Panc1 (cell line): ENCODE measurements around the gene TPRG1L. TPM values are rescaled to one million over a fixed set of nuclear protein-coding genes. Genes with fewer than 3 reads are reported as not detected.
A peak's percentile ranks its signal among the peaks of the same experiment; 100 is the strongest.

ENCODE experiments used
- ATAC-seq: fragments of 200-7000 bp; cut with Tn5 transposase; 2 replicates; pipeline ENCODE4 v1.9.1; 2020; ENCODE audit warnings: mild to moderate bottlenecking, moderate library complexity
- BruUV-seq: library from RNA; stranded (reverse); fragments of 400-500 nt; replicated peaks from 2 replicates; lab custom pipeline; 2021; lab: Mats Ljungman, UMichigan
- CTCF ChIA-PET: fragments of 300-600 bp; sonication (Branson Sonifier 250); formaldehyde crosslinking; loops from one replicate; lab custom pipeline; 2022; ENCODE audit warnings: antibody characterized with exemption; lab: Charles Lee
- POLR2A ChIA-PET: fragments of 300-600 bp; sonication (Branson Sonifier 250); formaldehyde crosslinking; loops from one replicate; lab custom pipeline; 2022; ENCODE audit warnings: antibody characterized with exemption; lab: Charles Lee
- DNase-seq: peaks from one replicate; pipeline ENCODE4 v3.0.0-alpha.2; 2010; ENCODE audit warnings: low read depth, low spot score
- H3K27ac ChIP-seq: 2 replicates; pipeline ENCODE4 v1.5.1; 2011; ENCODE audit warnings: mild to moderate bottlenecking, low read length, inconsistent platforms
- H3K27me3 ChIP-seq: fragments of 200-500 bp; sonication (Bioruptor generic); 2 replicates; pipeline ENCODE4 v1.6.0; 2014; ENCODE audit warnings: low read length, inconsistent platforms; ENCODE audit not compliant: control insufficient read depth, insufficient read depth
- H3K36me3 ChIP-seq: fragments of 200-500 bp; sonication (Bioruptor generic); 2 replicates; pipeline ENCODE4 v1.5.1; 2014; ENCODE audit warnings: inconsistent platforms, mild to moderate bottlenecking, low read length, moderate library complexity; ENCODE audit not compliant: control insufficient read depth, insufficient read depth
- H3K4me1 ChIP-seq: 2 replicates; pipeline ENCODE4 v1.5.1; 2011; ENCODE audit warnings: inconsistent platforms, mild to moderate bottlenecking, low read length, moderate library complexity; ENCODE audit not compliant: control insufficient read depth, insufficient read depth
- H3K4me3 ChIP-seq, 2 experiments: 2 replicates each; pipeline ENCODE4 v1.5.1; 2011 to 2012; ENCODE audit warnings: low read depth in 2 of 2, low read length in 2 of 2, mild to moderate bottlenecking in 2 of 2, inconsistent platforms in 1 of 2, moderate library complexity in 1 of 2
- H3K9me3 ChIP-seq: fragments of 200-500 bp; sonication (Bioruptor generic); 2 replicates; pipeline ENCODE4 v1.5.1; 2014; ENCODE audit warnings: low read depth, mild to moderate bottlenecking, inconsistent platforms, low read length, moderate library complexity; ENCODE audit not compliant: control insufficient read depth, insufficient read depth
- CTCF ChIP-seq: fragments of 450-650 bp; IDR thresholded peaks from 2 replicates; pipeline ENCODE4 v1.5.1; 2017; ENCODE audit warnings: mild to moderate bottlenecking
- POLR2AphosphoS5 ChIP-seq: IDR thresholded peaks from 2 replicates; pipeline ENCODE4 v1.6.1; 2012; ENCODE audit warnings: mild to moderate bottlenecking, low read depth, low read length, moderate library complexity
- REST ChIP-seq, 2 experiments: IDR thresholded peaks; 2 replicates each; pipeline ENCODE4 v1.6.1; 2011 to 2012; ENCODE audit warnings: low read depth in 2 of 2, control low read depth in 1 of 2, low read length in 1 of 2, mild to moderate bottlenecking in 1 of 2, moderate library complexity in 1 of 2; ENCODE audit not compliant: insufficient read depth in 1 of 2
- SIN3A ChIP-seq: IDR thresholded peaks from 2 replicates; pipeline ENCODE4 v1.6.1; 2012; ENCODE audit warnings: low read depth, mild to moderate bottlenecking, low read length, moderate library complexity, borderline replicate concordance; ENCODE audit not compliant: insufficient read depth
- TCF7L2 ChIP-seq: IDR thresholded peaks from 2 replicates; pipeline ENCODE4 v1.6.1; 2011; ENCODE audit warnings: mild to moderate bottlenecking, low read depth, low read length, inconsistent platforms
- in situ Hi-C: cut with HindIII; loops from 2 replicates; pipeline ENCODE4 v1.10.0; 2016; ENCODE audit warnings: low sequenced_read_pairs, low pct_unique_long_range_greater_than_20kb
- intact Hi-C: fragments of 100-400 bp; cut with micrococcal nuclease; formaldehyde crosslinking; loops from one replicate; pipeline ENCODE4 v1.10.0; 2022; ENCODE audit not compliant: unreplicated experiment
- total RNA-seq: library from RNA; stranded (reverse); gene quantifications from one replicate; pipeline ENCODE4 v1.2.1, GENCODE V29; 2021; ENCODE audit not compliant: unreplicated experiment

The TPRG1L gene
- total RNA-seq, 1 experiment from 2014 or later, result 57.5 TPM

GRCh38 chr1:3653286-3653618, 28.4 kb downstream of the TPRG1L start:
- no peaks in the 10 kb centered on the region for H3K9me3 ChIP-seq
- no peak overlapping the region for H3K27ac ChIP-seq
- POLR2A ChIA-PET, result no interaction called here
- CTCF ChIA-PET, result interaction anchor here (1.4 kb wide), 1 partner anchor 43 kb away, joined by 5 read pairs; no protein-coding TSS in a partner anchor
- ATAC-seq (no peak), DNase-seq (no peak)
- peaks cover 11% of the 10 kb centered on the region for H3K4me1 ChIP-seq
- H3K36me3 ChIP-seq, result no peaks in the 10 kb centered on the region; the same call in 1 of the 2 replicates
- peak overlapping the region; percentile 48 to 49 for H3K4me3 ChIP-seq
- TF ChIP-seq TCF7L2, result no peak
- no peak for TF ChIP-seq CTCF
- TF ChIP-seq REST (IDR thresholded peaks at IDR 0.05; ENCODE audit: insufficient read depth in 1 of 2, low read depth in 2 of 2, low read length in 1 of 2), result no peak
- no peak for TF ChIP-seq POLR2AphosphoS5
- TF ChIP-seq SIN3A, result no peak; the same call in 1 of the 2 replicates
- in situ Hi-C loops, result no loop called here
- BruUV-seq, result no TSS peak
- intact Hi-C loops, result loop anchor here (10.0 kb wide), 1 partner anchor 72 kb away; no protein-coding TSS in a partner anchor
- no peaks in the 10 kb centered on the region for H3K27me3 ChIP-seq

- Histone ChIP-seq H3K36me3 (no peaks in the 10 kb centered on the region), H3K4me1 (peaks cover 4% of the 10 kb centered on the region; the same call in 1 of the 2 replicates), H3K27ac (no peak overlapping the region), H3K4me3 (no peak overlapping the region), H3K27me3 (no peaks in the 10 kb centered on the region), H3K9me3 (no peaks in the 10 kb centered on the region)
- in situ Hi-C loops (no loop called here), intact Hi-C loops (loop anchor here (10.0 kb wide), 1 partner anchor 70 kb away; no protein-coding TSS in a partner anchor)
- ATAC-seq, result no peak
- BruUV-seq, result no TSS peak
- ChIA-PET CTCF (no interaction called here), POLR2A (no interaction called here)
- DNase-seq, result no peak
- TF ChIP-seq TCF7L2 (no peak), REST (IDR thresholded peaks at IDR 0.05; ENCODE audit: insufficient read depth in 1 of 2, low read depth in 2 of 2, low read length in 1 of 2) (no peak), SIN3A (no peak), POLR2AphosphoS5 (no peak), CTCF (no peak)
These were observed 29.9 kb downstream of the TPRG1L start for GRCh38 chr1:3654549-3655281.
